HG02981 (cell line): ENCODE results near the gene ALDH7A1.
"Not testable (repeated sequence)": the region's sequence is repeated elsewhere in the genome, so short reads cannot be mapped to it uniquely, and the experiment has no call there.

Experiments
- ATAC-seq: cut with Tn5 transposase; IDR thresholded peaks from one replicate; pipeline ENCODE4 v1.9.1; 2021; ENCODE audit warnings: mild to moderate bottlenecking, moderate library complexity; ENCODE audit not compliant: unreplicated experiment

The ALDH7A1 gene

DNA sequence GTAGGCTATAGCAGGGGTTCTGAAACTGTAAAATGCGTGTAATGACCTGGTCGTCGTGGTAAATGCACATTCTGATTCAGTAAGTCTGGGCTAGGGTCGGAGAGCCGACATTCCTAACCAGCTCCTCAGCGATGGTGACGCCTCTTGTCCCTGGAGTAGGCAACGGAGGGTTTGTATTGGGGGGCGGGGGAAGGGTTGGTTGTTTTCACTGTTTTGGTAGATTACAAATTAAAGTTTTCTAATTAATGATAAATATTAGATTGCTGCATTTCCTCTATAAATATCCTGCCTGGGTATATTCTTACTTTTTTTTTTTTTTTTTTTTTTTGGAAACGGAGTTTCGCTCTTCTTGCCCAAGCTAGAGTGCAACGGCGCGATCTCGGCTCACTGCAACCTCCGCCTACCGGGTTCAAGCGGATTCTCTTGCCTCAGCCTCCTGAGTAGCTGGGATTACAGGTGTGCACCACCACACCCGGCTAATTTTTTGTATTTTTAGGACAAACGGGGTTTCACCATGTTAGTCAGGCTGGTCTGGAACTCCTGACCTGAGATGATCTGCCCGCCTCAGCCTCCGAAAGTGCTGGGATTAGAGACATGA, 566 bp upstream of the ALDH7A1 start:
- ATAC-seq: no peak

DNA sequence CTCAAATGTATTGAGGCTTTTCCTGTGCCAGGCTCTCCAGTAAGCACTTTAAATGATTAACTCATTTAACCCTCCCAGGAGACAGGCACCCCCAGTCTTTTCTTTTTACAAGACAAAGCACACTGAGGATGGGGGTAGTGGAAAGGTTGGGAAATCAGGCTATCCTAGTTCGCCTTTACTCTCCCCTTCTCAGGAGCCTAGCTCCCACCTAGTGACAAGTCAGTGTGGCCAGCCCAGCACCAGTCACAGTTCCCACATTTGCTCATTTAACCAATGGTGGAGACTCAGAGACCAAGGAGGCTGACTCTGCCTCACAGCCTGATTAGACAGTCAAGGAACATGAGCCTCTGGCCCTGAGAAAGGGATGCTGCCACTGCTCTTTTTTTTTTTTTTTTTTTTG, 3.5 kb downstream of the ALDH7A1 start:
- no peak for ATAC-seq

DNA sequence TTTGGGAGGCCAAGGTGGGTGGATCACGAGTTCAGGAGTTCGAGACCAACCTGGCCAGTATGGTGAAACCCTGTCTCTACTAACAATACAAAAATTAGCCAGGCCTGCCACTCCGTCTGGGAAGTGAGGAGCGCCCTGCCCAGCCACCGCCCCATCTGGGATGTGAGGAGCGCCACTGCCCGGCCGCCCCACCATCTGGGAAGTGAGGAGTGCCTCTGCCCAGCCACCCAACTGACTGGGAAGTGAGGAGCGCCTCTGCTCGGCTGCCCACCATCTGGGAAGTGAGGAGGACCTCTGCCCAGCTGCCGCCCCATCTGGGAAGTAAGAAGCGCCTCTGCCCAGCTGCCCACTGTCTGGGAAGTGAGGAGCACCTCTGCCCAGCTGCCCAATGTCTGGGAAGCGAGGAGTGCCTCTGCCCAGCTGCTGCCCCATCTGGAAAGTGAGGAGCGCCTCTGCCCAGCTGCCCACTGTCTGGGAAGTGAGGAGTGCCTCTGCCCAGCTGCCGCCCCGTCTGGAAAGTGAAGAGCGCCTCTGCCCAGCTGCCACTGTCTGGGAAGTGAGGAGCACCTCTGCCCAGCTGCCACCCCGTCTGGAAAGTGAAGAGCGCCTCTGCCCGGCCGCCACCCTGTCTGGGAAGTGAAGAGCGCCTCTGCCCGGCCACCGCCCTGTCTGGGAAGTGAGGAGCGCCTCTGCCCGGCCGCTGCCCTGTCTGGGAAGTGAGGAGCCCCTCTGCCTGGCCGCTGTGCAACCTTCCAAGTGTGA, 5.3 kb downstream of the ALDH7A1 start:
- ATAC-seq: no peak

DNA sequence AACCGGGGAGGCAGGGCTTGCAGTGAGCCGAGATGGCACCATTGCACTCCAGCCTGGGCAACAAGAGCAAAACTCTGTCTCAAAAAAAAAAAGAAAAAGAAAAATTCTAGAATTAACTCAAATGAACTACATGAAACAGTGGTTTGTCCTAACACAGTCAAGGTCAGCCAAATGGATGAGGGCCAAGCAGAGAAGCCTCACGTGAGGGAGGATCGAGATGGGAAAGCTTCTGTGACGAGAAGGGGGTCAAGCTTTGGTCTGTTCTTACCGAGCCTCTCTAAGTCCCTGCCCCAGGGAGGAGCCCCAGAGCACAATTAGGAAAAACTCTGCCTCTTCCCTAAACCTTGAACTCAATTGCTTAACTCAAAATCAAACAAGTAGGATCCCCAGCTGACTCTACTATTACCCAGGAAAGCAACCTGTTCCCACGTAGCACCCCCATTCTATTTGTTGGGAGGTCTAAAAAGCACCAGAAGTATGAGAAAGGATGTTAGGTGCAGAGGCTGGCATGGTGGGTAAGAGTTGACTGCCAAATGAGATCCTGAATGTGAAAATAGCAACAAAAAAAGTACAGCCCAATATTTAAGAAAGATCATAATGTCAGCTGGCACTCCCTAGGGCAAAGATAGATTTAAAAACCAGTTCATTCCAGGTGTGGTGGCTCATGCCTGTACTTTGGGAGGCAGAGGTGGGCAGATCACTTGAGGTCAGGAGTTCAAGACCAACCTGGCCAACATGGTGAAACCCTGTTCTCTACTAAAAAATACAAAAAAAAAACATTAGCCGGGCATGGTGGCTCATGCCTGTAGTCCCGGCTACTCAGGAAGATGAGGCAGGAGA, 7.2 kb downstream of the ALDH7A1 start:
- no peak for ATAC-seq

DNA sequence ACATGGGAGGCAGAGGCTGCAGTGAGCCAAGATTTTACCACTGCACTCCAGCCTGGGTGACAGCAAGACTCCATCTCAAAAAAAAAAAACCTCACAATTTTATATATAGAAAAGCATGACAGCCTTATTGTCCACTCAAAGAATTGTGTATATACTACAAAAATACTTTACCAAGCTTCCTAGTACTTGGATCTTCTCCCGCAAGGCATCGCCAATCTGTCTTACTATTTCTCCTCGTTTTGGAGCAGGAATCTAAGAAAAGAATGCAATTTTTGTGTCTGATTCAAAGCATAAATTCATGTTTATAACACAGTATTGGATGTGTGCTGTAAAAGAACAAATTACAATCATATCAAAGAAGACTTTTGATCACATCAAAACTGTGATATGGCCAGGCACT, 11.3 kb downstream of the ALDH7A1 start:
- ATAC-seq: no peak

DNA sequence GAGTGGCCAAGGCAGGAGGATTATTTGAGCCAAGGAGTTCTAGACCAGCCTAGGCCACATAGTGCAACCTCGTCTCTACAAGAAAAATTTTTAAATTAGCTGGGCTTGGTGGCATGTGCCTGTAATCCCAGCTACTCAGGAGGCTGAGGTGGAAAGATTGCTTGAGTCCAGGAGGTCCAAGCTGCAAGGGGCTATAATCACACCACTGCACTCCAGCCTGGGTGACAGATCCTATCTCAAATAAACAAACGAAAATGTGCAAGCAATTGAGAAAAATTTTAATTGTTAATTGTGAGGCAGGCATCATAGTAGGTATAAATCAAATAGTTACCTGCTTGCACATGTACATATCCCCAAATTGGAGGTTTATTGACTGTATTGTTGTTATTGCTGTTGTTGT, 15.3 kb downstream of the ALDH7A1 start:
- no peak for ATAC-seq

DNA sequence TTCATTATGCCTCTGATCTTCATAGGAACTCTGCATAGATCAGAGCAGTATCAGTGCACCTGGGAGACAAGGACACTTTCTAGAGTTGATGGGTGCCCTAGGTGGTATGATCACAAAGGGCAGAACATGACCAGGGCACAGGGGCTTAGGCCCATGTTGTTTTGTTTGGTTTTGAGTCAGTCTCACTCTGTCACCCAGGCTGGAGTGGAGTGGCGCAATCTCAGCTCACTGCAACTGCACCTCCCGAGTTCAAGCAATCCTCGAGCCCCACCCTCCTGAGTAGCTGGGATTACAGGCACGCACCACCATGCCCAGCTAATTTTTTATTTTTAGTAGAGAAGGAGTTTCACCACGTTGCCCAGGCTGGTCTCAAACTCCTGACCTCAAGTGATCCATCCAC, 17.6 kb downstream of the ALDH7A1 start:
- ATAC-seq: no peak

DNA sequence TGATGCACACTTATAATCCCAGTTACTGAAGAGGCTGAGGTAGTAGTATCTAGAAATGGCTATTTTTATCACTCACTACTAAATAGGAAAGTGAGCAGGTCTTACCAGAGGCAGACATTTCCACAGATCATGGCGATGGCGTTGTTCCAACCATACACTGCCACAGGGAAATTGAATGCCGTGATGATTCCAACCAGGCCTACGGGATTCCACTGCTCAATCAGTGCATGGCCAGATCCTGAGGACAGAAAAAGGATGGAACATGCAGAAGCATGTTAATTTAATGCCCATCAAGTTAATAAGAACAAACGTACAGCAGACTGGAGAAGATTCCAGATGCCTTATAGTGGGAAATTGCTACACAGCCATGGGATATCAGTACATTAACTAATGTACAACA, 18.0 kb downstream of the ALDH7A1 start:
- no peak for ATAC-seq

DNA sequence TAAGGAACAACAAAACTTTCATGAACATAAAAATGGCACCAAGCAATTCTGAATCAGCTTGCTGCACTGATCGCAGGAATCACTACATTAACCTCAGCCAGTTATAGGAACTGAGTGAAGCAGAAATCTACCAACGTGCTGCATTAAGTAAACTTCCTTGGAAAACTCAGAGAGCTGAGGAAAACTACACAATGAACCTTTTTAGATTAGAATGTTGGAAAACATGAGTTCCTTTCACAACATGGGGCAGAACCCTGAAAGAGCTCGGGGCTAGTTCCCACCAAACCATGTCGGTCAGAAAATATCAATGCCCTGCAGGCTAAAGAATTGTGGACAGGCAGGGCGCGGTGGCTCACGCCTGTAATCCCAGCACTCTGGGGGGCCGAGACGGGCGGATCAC, 19.4 kb downstream of the ALDH7A1 start:
- ATAC-seq: no peak

DNA sequence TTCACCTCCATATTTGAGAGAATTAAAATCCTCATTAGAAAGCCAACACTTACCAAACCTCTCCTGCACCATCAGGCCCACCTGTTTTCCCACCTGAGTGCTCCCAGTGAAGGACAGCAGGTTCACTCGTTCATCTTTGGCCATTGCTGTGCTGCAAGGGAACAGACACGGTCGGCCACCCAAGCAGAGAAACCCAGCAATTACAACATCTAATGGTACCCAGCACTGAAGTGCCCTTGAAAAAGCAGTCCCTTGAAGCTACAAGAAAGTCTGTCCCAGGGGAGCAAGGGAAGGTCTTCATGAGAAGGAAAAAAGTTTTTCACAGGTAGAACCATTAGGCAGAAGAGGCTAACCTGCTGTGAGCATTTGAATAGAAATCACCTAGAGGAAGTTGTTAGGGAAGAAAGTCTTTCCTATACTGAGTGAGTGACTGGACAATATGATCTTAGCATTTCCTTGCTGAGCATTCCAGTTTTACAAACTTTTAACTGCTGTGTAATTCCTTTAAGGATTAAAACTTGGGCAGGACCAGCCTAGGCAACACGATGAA, 26.7 kb downstream of the ALDH7A1 start:
- no peak for ATAC-seq

DNA sequence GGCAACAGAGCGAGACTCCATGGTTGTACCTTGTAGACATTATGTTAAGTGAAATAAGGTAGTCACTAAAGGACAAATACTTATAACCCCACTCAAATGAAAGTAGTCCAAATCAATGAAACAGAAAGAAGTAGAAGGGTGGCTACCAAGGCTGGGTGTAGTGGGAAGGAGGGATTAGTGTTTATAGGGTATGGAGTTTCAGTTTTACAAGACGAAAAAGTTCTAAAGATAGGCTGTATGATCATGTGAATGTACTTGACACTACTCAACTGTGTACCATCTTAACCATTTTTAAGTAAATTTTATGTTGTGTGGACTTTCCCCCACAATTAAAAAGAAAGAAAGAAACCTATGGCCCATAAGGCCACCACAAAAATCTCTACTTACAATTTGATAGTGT, 32.2 kb downstream of the ALDH7A1 start:
- peak; percentile 96 for ATAC-seq

DNA sequence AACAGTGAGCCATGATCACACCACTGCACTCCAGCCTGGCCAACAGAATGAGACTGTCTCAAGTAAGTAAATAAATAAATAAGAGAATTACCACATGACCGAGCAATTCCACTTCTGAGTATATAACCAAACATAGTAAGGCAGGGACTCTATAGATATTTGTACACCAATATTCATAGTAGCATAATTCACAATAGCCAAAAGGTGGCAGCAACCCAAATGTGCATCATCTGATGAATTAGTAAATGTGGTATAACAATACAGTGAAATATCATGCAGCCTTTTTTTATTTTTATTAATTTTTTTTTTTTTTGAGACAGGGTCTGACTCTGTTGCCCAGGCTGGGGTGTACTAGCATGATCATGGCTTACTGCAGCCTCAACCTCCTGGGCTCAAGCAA, 33.1 kb downstream of the ALDH7A1 start:
- ATAC-seq: no peak

DNA sequence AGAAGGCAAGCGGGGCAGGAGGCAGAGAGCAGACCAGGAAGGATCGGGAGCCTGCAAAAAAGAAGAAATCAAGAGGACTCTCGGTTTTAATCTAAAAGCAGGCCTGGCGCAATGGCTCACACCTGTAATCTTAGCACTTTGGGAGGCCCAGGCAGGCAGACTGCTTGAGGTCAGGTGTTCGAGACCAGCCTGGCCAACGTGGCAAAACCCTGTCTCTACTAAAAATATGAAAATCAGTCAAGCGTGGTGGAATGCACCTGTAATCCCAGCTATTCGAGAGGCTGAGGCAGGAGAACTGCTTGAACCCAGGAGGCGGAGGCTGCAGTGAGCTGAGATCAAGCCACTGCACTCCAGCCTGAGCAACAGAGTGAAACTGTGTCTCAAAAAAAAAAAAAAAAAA, 39.9 kb downstream of the ALDH7A1 start:
- not testable (repeated sequence) for ATAC-seq

DNA sequence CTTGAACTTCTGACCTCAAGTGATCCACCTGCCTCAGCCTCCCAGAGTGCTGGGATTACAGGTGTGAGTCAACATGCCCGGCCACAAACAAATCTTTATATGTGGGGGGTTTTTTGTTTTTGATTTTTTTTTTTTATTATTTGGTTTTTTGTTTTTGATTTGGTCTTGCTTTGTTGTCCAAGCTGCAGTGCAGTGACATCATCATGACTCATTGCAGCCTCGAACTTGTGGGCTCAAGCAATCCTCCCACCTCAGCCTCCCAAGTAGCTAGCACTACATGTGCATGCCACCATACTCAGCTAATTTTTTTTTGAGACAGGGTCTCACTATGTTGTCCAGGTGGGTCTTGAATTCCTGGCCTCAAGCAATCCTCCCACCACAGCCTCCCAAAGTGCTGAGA, 42.4 kb downstream of the ALDH7A1 start:
- no peak for ATAC-seq

DNA sequence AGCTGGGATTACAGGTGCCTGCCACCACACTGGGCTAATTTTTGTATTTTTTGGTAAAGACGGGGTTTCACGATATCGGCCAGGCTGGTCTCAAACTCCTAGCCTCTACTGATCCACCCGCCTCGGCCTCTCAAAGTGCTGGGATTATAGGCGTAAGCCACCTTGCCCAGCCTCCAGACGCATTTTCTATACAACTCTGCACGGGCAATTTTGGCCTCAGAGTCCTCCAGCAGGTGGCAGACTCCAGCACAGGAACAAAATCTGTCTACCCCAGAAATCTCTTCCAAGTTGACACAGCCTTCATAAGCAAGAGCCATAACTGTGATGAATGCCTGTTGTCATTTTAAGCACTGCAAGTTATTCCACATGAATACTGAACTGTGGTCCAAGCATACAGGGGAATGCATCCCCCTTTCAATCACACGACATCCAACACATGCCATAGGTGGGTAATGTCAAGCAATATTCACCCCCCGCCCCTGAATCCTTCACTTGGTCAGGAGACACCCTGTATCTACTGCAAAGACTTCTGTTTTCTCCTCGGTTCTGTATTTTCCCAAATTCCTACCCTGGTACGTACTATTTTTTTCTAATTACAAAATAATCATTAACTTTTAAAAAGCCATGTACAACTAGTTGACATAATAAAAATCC, 50.8 kb downstream of the ALDH7A1 start:
- peak; percentile 60 for ATAC-seq

DNA sequence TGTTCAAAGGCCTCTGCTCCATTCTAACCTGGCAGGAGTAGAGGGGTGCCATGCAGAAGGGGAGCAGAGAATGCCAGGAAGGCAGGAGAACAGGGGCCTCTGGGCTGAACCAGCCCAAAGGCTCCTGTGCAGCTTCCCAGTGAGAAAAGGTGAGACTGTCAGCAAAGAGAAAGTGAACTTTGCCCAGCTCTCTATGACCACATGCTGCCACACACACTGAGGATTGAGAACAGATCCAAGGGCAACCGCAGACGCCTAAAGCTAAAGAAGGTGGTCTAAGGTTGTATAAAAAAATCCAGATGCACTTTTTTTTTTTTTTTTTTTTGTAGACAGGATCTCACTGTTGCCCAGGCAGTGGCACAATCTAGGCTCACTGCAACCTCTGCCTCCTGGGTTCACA, 51.4 kb downstream of the ALDH7A1 start:
- ATAC-seq: no peak

DNA sequence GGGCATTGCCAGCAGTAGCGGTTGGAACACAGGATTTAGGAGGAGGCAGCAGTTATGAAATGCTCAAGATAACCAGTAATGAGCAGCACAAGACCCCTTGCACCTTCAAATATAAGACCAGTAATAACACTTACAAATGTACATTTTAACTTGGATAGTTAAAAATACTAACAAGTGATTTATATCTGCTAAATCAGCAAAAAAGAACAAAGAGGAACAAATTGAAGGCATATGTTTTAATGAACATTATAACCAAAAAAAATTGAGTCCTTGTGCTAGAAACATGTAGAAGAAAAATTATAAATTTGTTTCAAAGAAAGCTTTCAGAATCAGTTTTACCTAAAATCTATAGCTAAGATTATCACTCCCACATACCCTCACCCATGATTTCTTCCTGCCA, 52.0 kb downstream of the ALDH7A1 start:
- ATAC-seq: no peak

DNA sequence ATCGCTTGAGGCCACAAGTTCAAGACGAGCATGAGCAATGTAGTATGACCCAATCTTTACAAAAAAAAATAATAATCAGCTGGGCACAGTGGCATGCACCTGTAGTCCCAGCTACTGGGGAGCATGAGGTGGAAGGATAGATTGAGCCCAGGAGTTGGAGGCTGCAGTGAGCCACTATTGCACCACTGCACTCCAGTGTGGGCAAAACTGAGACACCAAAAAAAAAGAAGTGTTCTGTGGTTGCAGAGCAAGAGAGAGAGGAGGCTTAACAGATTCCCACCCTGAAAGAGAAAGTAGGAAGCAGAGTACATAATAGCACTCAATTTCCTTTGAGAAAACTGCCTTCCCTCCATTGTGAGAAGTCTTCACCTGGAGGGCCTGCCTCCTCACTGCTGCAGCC, 52.6 kb downstream of the ALDH7A1 start:
- ATAC-seq: no peak

DNA sequence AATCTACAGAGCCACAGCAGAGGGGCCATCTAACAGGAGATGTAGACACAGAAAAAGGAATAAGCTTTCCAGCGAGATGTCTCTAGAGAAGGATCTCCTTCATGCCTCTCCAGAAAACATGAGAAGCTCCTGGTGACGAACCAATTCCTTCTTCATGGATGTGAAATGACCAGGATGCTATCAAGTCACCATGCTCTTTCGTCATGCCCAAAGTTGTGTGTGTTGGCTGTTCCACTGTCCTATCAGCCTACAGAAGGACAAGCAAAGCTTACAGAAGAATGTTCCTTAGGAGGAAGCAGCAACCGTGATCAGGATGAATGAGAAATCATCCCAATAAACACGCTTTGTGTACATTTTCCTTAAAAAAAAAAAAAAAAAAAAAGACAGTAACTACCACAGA, 54.4 kb downstream of the ALDH7A1 start:
- ATAC-seq: no peak

DNA sequence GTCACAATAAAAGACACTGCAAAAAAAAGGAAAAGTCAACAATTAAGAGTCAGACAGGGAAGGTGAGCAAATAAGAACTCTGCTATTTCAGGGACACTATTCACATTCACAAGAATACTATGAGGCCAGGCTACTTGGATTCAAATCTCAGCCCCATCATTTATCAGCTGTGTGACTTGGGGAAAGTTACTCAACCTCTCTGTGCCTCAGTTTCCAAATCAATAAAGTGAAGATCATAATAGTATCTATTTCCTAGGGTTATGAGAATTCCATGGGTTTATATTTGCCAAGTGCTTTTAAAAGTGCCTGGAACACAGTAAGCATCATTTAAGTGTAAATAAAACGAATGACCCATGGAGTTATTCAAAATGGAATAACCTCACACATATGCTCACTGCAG, 56.4 kb downstream of the ALDH7A1 start:
- no peak for ATAC-seq

DNA sequence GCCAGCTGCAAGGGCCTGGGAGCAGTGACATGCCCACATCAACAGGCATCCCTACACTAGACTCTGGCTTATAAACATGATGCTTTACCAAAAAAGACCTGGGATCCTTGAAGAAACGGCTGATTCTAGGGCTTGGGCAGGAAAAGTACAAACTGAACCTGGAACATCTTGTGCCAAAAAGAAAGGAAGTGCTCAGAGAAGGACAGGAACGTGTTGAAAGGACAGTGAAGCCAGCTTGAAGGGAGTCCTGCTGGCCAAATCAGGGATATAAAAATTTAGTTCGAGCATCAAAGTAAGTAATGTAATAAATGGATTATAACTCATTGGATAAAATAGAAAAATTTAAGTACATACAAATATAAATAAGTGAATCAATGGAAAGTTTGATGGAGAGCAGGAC, 58.1 kb downstream of the ALDH7A1 start:
- ATAC-seq: no peak
